HL-60/S4 treated with phorbol 12-myristate 13-acetate at 8.2 ng/mL for 4 days and 3 days (cell line): ENCODE data around the gene PRMT9.

Source experiments
- in situ Hi-C: fragments of 300-500 bp; cut with MboI; formaldehyde crosslinking; loops from 2 replicates; pipeline ENCODE4 v1.15.0; 2022; ENCODE audit warnings: low sequenced_read_pairs

PRMT9 gene

GRCh38 chr4:147683717-147684700 lies at the start of gene PRMT9:
Gene PRMT9 (minus strand): TSS chr4:147684163. CDS start chr4:147683987, 176 bp downstream.
- in situ Hi-C loops: no loop called here

DNA sequence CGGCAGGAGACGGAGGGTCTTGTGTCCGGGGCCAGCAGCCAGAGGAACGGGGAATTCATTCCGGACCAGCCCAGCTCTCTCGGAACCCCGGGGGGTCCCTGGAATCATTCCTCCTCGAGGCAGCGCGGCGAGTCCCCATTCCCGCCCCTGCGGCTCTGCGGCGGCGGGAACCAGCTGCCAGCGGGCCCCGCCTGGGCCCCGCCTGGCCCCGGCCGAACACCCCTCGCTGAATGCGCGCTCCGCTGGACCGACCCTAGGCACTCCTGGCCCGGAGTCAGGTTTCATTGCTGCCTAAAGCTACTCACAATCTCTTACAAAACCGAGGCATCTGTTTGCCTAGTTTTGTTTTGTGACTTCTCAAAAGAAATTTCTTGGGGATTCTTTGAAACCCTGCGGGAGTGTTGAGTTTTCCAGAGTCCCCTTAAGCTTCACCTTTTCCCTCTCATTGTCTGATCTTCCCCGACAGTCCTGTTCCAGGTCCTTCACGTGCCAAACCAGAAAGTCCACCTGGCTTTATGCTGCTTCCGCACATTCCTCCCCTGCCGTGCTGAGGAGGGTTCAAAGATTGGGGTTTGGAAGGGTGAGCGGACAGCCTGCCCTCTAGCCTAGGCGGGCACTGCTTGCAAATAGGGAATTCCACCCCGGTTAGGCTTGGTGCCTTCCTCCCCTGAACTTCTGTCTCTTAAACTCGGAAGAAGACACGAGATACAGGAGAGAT lies 48.7 kb upstream of the PRMT9 start:
- in situ Hi-C loops: no loop called here

DNA sequence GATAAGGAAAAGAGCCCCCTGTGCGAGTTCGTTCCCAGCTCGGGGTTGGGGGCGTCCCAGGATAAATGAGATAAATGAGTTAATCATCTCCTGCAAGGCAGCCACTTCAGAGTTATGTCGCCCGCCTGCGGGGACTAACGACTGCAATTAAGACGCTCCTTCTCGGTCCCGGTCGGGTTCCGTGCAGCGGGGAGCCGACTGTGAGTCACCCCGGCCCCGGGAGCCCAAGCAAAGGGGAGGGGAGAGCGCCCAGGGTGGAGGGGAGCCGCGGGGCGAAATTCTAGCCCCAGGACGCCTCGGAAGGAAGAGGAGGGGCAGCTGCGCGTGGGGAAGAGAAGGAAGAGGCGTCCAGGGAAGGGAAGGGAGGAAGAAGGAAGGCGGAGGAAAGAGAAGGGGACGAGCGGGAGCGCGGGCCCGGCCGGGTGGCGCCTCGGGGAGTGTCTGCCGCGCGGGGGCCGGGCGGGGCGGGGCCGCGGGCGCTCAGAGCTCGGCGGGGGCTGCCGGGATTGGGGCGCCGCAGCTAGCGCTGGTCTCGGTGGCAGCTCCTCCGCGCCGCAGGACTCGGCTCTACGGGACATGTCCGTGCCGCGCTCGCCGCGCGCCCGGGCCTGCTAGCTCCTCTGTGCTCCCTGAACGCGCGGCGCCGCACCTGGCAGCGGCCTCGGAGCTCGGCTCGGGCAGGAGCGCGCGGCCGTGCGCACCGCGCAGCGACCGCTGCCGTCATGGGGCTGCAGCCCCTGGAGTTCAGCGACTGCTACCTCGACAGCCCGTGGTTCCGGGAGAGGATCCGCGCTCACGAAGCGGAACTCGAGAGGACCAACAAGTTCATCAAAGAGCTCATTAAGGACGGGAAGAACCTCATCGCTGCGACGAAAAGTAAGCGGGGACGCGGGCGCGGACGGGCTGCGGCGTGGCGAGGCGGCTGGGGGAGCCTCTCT lies 47.9 kb upstream of the PRMT9 start, which contains the start of gene ARHGAP10:
Gene ARHGAP10 (plus strand): TSS at position 509 of the 938 bp plus-strand sequence. CDS start 214 bp downstream, at position 723.
- in situ Hi-C loops: no loop called here

DNA sequence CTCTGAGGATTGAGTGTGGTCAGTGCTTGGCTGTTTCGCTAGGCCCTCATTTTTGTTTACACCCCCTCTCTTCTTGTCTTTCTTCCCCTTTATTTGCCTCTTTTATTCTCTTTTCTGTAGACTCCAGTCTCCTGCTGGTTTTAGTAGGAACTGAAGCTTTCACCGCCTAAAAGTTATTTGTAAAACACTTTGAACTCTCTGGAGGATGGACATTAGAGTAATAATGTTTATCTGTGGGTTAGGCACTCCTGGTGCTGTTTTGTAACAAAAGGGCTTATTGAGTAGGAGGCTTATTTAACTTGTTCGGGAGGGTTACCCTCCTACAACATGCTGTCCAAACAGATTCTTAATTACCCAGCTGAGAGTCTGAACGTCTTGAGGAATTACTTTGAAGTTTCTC lies 46.4 kb upstream of the PRMT9 start:
- in situ Hi-C loops: no loop called here

DNA sequence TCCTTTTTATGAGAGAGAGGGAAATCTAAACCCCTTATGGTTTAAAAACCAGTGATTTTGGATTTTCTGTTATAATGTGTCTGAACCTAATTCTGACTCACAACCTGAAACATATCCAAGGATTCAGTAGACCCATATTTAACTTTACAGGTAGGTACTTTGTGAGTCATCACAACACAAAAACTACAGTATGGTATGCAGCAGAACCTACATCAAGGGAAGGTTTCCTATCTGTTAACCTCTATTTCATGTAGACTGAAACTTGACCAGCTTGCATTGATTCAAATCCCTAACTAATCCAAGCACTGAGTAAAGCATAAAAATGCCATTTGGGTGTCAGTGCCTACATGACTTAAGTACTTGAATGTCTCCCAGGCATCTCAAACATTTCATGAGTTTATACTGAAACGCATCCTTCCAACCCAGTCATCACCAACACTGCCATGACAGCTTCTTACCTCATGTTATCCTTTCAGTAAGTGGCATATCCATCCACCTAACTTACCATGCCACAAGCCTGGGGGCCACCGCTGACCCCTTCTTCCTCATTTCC lies 43.6 kb upstream of the PRMT9 start:
- in situ Hi-C loops: no loop called here

DNA sequence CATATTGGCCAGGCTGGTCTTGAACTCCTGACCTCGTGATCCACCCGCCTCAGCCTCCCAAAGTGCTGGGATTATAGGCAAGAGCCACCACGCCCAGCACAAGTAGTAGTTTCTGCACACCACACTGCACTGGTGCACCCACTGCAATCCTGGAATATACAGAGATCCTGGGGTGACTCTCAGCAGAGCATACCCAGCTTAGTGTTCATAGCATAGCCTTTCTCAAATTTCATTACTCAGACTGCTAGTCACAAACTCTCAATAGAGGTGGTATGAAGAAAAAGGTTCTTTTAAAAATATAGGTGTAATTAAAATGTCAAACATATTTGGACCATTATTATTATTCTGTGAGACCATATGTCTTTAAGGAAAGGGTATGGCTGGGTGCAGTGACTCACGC lies 41.7 kb upstream of the PRMT9 start:
- in situ Hi-C loops: no loop called here

GRCh38 chr4:147724468-147725201 lies 40.7 kb upstream of the PRMT9 start:
- in situ Hi-C loops: loop anchor here (25.0 kb wide), 1 partner anchor 138 kb away; no protein-coding TSS in a partner anchor

- in situ Hi-C loops: loop anchor here (25.0 kb wide), 1 partner anchor 139 kb away; no protein-coding TSS in a partner anchor
These were observed 39.4 kb upstream of the PRMT9 start for GRCh38 chr4:147723326-147723725.

DNA sequence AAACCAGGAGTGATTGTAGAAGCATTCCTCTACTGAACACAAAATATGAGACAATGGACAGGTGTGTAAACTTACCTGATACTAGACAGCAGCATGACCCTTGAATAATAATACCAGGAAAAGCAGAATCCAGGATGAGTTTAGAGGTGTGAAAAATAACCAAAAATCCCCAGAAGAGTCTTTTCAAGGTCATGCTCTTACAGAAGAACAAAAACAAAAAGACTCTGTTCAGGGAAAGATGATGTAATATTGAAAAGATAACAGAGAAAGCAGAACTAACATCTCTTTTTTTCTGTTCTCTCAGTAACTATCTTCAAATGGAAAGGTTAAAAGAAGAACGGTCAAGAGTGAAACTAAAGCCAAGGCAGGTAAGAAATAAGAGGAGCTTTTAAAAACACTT lies 33.9 kb upstream of the PRMT9 start:
- in situ Hi-C loops: loop anchor here (25.0 kb wide), 1 partner anchor 144 kb away; no protein-coding TSS in a partner anchor

GRCh38 chr4:147714575-147715401 lies 30.8 kb upstream of the PRMT9 start:
- in situ Hi-C loops: loop anchor here (25.0 kb wide), 1 partner anchor 148 kb away; no protein-coding TSS in a partner anchor

GRCh38 chr4:147709999-147710398 lies 26.0 kb upstream of the PRMT9 start:
- in situ Hi-C loops: loop anchor here (25.0 kb wide), 1 partner anchor 152 kb away; no protein-coding TSS in a partner anchor

DNA sequence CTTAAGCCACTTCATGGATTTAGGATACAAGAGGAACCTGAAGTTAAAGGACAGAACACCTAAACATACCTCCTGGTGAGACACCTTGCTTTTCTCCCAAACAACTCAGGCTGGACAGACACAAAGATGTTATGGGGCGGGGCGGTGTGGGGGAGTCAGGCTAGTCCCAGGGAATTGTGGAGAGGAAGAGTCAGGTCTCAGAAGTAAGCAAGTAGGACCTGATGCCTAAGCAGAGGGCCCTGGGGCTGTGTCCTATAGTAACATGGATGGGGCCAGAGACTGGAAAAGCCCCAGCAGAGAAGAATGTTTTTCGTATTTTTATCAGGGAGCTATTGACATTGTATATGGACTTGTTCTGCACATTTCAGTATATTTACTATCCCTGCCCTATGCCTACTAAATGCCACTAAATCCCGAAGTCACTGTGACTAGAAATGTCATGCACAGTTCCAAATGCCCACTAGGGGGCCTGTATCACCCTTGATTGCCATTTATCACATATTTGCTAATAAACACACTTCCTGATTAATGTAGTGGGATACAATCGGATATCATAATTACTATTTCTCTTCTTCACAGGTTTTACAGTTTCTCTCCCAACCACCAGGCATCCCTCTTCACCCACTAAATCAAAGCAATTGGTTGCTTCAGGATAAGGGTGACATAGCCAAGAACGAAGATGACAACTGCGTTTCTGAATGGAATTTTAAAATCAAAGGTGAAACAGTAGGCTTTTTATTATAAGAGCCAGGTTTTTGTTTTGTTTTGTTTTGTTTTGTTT lies 24.1 kb upstream of the PRMT9 start:
- in situ Hi-C loops: loop anchor here (25.0 kb wide), 1 partner anchor 154 kb away; no protein-coding TSS in a partner anchor

DNA sequence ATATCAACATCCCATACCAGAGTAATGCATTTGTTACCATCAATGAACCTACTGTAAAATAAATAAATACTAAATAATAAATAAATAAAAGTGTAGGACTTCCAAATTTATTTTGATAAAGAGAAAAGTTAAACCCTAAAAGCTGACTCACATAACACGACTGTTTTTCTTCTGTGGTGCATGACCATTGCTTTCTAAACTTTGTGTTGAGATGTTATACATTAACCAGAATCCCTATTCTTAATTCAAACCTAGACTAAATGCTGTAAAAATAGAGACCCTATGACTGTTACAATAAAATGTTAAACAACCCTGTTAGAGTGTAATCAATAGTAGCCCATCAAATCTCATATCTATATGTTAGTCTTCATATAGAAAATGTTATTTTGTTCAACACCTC lies 20.9 kb upstream of the PRMT9 start:
- in situ Hi-C loops: loop anchor here (25.0 kb wide), 1 partner anchor 157 kb away; no protein-coding TSS in a partner anchor

- in situ Hi-C loops: no loop called here
These were observed 12.9 kb upstream of the PRMT9 start for GRCh38 chr4:147696866-147697265.

GRCh38 chr4:147693218-147693617 lies 9.3 kb upstream of the PRMT9 start:
- in situ Hi-C loops: no loop called here

- in situ Hi-C loops: no loop called here
These were observed 7.9 kb upstream of the PRMT9 start for GRCh38 chr4:147691820-147692219.

- in situ Hi-C loops: no loop called here
These were observed 5.1 kb upstream of the PRMT9 start for GRCh38 chr4:147689067-147689466.
